KBM-7 (cell line): ENCODE measurements around the gene ORMDL3.

ENCODE experiments used
- DNase-seq: peaks from one replicate; pipeline ENCODE4 v3.0.0-alpha.2; 2015
- in situ Hi-C: fragments of 300-500 bp; cut with MboI; formaldehyde crosslinking; loops from 2 replicates; pipeline ENCODE4 v1.14.3; 2020; ENCODE audit warnings: low sequenced_read_pairs, low pct_unique_long_range_greater_than_20kb, mixed read lengths

ORMDL3 gene, protein sequence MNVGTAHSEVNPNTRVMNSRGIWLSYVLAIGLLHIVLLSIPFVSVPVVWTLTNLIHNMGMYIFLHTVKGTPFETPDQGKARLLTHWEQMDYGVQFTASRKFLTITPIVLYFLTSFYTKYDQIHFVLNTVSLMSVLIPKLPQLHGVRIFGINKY

GRCh38 chr17:39927101-39927928, at the start of gene ORMDL3, which contains the start of gene LRRC3C:
Gene ORMDL3 (minus strand): TSS chr17:39927601. CDS start chr17:39924203, 3,398 bp downstream.
Gene LRRC3C (plus strand): TSS chr17:39927732. CDS start chr17:39941524, 13,792 bp downstream.
- in situ Hi-C loops = no loop called here
- DNase-seq = peak; percentile 96

DNA sequence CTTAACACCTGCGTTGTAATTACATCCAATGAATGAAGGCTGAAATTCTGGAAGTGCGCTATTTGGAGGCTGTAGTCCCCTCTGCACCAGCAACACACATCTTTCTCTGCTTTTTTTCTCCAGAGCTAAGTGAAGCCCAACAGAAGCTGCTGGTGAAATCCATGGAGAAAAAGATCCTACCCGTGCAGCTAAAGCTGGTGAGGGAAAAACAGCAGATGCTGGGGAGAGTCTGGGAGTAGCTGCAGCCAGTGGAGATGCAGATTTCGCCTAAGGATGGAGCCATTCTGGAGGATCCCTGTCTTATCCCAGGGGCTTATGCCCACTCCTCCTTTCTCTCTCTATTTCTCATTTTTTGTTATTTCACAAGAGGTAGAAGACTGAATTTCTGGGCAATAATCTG, 48.4 kb upstream of the ORMDL3 start:
- DNase-seq = no peak
- in situ Hi-C loops = no loop called here

DNA sequence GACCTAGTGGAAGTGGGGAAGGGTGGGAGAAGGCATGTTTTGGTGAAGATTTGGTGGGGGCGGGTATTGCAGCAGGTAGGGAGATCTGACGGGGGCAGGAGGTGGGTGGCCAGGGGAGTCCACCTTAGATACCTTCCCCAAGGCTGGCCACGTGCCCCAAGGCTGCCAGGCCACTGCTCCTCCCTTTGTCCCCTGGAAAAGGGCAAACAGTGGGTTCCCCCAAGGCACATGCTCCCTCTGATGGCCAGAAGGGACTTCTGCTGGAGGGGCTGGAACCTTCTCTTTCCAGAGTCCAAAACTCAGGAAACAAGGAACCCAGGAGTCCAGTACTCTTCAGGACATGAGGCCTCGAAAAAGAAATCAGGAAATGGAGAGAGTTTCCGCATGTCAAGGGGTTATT, 47.0 kb upstream of the ORMDL3 start:
- no peak for DNase-seq
- in situ Hi-C loops = no loop called here

DNA sequence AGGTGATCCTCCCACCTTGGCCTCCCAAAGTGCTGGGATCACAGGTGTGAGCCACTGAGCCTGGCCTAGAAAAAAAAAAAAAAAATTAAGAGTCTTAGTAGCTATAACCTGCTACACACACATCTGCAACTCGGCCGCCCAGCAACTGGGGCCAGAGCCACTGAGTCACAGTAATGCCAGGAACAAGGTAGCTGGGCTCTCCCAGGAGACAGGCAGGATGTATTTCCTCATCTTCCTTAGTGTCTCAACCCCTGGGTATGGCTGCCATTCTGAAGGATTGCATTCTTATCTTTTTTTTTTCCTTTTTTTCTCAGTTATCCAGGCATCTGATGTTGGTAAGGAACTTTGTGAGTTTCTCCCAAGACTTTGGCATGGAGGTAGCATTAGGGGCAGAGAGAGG, 46.1 kb upstream of the ORMDL3 start:
- DNase-seq = no peak
- in situ Hi-C loops = no loop called here

- in situ Hi-C loops = no loop called here
- DNase-seq = peak; percentile 29
Measured at GRCh38 chr17:39972271-39972670, 44.9 kb upstream of the ORMDL3 start.

GRCh38 chr17:39971076-39971603, 43.7 kb upstream of the ORMDL3 start:
- DNase-seq = no peak
- in situ Hi-C loops = no loop called here

GRCh38 chr17:39970157-39970692, 42.8 kb upstream of the ORMDL3 start:
- no peak for DNase-seq
- in situ Hi-C loops = no loop called here

DNA sequence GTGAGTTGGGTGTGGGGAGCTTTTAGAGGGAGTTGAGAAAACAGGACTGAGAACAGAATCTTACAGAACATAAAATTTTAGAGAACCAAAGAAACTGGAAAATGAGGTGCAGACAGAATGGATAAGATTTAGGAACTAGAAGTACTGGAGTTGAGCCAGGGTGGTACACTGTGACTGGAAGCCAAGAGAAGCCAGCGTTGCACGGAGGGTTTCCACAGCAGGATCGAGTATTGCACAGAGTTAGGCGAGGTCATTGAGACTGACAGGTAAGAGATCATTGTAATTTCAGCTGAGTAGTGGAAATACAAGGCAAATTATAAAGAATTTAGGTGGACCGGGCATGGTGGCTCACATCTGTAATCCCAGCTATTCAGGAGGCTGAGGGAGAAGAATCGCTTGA, 42.0 kb upstream of the ORMDL3 start:
- in situ Hi-C loops = no loop called here
- no peak for DNase-seq

DNA sequence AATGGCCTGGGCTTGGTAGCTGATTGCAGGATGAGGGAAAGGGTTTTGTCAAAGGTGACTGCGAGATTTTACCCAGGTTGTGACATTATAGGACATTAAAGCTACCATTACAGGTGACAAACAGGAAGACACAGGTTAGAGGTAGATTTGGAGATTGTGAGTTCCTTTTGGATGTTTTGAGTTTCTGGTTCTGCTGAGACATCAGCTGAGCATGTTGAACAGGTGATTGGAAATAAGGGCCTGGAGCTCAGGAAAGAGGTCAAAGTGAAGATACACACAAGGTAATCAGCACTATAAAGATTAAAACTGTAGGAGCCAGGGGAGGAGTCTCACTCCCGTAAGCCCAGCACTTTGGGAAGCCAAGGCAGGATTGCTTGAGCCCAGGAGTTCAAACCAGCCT, 41.4 kb upstream of the ORMDL3 start:
- DNase-seq = no peak
- in situ Hi-C loops = no loop called here

DNA sequence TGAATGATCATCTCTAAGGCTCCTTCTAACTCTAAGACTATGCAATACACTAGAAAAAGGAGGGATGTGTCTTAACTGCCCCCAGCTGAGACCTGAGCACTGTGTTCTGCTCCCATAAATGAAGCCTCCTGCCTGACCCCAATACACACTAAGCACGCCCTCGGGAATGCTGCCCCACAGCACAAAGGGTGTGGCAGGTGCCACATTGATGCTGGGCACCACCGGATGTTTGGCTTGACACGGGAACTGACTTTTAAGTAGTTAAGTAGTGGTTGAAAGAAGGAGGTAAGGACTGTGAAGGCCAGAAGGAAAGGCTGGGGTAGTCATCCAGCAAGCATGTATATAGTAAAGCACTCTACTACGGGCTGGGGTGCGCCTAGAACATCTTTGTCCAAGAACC, 39.4 kb upstream of the ORMDL3 start:
- in situ Hi-C loops = no loop called here
- DNase-seq = no peak

DNA sequence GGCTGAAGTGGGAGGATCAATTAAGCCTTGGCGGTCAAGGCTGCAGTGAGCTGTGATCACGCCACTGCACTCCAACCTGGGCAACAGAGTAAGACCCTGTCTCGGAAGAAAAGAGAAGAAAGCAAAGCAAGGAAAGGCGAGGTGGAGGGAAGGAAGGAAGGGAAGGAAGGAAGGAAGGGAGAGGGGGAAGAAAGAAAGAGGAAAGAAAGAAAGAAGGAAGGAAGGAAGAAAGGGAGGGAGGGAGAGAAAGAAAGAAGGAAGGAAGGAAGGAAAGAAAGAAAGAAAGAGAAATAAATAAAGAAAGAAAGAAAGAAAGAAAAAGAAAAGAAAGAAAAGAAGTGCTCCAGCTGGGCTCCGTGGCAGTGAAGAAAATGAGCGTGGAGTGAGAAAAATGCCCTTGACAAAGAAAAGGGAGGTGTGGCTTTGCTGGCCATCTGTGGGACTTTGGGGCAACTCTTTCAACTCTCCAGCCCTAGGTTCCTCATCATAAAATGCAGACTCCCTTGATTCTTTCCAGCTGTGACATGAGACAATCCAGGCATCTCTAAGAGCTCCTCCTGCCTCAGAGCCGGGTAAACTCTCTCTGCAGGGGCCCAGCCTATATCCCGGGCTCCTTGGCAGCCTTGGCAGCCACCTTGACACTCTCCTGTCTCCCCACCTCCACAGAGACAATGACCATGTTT, 37.8 kb upstream of the ORMDL3 start:
- in situ Hi-C loops = no loop called here
- DNase-seq = no peak

DNA sequence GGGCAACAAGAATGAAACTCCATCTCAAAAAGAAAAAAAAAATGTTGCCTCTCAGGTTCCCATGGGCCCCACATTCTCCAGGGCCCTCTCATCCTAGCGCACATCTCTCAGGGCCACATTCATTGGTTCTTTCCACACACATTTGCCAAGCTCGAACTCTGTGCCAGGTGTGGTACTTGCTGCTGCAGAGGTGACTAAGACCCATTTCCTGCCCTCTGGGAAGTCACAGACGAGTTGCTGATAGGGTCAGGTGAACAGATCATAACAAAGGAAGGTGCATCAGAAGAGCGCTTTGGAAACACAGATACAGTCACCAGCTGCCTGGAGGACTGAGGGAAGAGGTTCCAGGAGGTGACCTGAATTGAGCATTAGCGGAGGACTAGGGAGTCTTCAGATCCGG, 36.4 kb upstream of the ORMDL3 start:
- in situ Hi-C loops = no loop called here
- DNase-seq = no peak

- in situ Hi-C loops = no loop called here
- DNase-seq = no peak
Measured at GRCh38 chr17:39962642-39963220, 35.3 kb upstream of the ORMDL3 start, which contains the start of gene GSDMA. Gene GSDMA (plus strand): TSS chr17:39963004. CDS start chr17:39965688, 2,684 bp downstream.

DNA sequence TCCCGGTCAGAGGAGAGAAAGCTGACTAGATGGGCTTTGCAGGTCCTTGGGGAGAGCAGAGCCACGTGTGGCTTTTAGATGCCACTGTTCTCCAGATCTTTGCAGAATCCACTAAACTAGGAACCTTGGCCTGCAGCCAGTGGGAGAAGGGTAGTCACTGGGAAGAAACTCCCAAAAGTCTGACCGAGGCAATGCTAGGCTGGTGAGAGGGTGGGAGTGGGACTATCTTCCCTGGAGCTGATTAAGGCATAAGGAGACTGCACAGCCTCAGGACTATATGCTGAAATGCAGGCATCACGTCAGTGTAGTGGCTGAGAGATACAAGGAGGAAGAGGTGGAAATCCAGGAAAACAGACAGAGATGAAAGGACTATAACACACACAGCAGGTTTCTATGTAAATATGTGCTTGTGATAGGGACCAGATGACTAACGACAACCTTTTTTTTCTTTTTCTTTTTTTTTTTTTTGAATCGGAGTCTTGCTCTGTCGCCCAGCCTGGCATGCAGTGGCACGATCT, 33.2 kb upstream of the ORMDL3 start:
- DNase-seq = no peak
- in situ Hi-C loops = no loop called here

DNA sequence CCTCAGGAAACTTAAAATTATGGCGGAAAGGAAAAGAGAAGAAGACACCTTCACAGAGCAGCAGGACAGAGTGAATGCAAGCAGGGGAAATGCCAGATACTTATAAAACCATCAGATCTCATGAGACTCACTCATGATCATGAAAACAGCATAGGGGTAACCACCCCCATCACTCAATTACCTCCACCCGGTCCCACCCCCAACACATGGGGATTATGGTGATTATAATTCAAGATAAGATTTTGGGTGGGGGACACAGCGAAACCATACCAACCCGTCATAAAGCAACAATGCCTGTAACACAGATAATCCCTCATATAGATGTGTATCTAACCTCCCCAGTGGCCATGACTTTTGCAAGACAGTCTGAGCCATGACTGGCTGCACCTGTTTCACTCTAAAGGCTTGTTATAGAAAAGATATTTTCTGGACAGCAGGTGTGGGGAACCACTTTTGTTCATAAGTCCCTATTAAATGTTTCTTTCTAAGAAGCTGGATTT, 28.4 kb upstream of the ORMDL3 start:
- DNase-seq = no peak
- in situ Hi-C loops = no loop called here

GRCh38 chr17:39954876-39955275, 27.5 kb upstream of the ORMDL3 start:
- in situ Hi-C loops = no loop called here
- DNase-seq = no peak

- in situ Hi-C loops = no loop called here
Measured at GRCh38 chr17:39953471-39953888, 26.1 kb upstream of the ORMDL3 start.

GRCh38 chr17:39952680-39953470, 25.5 kb upstream of the ORMDL3 start:
- DNase-seq = peak; percentile 78

More at GRCh38 chr17:39953471-39953888, 26.1 kb upstream of the ORMDL3 start:
- no peak for DNase-seq

More at GRCh38 chr17:39952680-39953470, 25.5 kb upstream of the ORMDL3 start:
- in situ Hi-C loops = no loop called here
